ENCODE measurements around the gene ALPP.
"Not testable (repeated sequence)": the region's sequence is repeated elsewhere in the genome, so short reads cannot be mapped to it uniquely, and the experiment has no call there.

ALPP gene

DNA sequence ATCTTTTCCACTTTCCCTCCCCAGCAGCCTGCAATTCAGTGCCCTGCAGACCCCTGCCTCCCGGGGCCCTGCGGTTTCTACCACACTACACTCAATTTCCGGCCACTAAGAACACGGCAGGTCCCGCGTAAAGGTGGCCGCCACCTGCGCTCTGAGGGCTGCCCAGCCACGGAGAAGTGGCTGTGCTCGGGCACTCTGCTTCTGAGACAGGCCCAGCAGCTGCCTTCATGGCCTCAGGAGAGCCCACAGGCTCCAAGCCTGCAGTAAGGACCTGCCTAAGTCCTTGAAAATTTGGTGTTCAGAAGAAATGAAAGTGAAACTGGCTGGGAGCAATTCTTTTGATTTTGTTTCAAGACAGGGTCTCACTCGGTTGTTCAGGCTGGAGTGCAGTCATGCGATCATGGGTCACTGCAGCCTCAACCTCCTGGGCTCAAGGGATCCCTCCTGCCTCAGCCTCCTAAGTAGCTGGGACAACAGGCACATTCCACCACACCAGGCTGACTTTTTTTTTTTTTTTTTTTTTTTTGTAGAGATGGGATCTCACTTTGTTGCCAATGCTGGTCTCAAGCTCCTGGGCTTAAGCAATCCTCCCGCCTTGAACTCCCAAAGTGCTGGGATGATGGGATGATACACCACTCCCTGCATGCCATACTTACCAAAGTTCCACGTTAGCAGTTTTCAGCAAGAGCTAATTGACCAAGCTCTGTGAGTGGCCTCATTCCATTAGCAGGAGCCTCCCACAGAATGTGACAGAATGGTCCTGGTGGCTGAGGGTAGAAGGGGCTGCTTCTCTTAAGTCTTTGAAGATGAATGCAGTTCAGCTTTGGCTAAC is 14.6 kb upstream of the ALPP start:
- no peak for DNase-seq (ENCODE audit: low read depth)

DNA sequence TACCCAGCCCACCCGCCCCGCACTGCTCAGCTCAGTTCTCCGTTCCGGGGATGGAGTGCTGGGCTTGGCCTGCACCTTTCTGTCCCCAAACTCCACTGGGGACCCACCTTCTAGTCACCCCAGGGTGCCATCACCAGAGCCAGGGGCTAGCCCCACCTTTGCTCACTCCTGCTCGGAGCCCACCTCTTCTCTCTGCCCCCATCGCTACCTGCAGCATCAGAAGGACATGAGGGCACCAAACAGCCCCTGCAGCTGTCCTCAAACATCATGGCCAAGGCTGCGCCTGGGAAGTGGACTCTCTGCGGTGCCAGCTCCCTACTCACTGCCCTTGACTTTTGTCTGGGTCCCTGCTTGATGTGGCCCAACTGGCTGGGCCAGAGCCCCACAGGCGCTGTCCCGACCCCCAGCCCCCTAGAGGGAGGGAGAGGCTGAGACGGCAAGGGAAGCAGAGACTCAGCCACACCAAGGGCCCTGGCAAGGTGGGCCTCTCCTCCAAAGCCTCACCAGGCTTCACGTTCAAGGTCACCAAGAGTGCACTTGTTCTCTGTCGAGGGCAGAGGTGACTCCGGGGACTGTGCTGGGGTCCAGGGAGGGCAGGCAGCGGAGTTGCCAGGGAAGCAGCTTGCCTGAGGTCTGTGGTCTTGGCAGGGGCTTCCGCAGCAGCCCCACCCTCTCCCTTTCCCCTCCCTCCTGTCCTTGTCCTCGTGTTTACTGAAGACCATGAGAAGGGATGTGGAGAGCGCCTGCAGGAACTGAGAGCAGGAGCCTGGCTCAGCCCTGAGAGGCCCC is 13.6 kb upstream of the ALPP start:
- not testable (repeated sequence) for DNase-seq (ENCODE audit: low read depth)

DNA sequence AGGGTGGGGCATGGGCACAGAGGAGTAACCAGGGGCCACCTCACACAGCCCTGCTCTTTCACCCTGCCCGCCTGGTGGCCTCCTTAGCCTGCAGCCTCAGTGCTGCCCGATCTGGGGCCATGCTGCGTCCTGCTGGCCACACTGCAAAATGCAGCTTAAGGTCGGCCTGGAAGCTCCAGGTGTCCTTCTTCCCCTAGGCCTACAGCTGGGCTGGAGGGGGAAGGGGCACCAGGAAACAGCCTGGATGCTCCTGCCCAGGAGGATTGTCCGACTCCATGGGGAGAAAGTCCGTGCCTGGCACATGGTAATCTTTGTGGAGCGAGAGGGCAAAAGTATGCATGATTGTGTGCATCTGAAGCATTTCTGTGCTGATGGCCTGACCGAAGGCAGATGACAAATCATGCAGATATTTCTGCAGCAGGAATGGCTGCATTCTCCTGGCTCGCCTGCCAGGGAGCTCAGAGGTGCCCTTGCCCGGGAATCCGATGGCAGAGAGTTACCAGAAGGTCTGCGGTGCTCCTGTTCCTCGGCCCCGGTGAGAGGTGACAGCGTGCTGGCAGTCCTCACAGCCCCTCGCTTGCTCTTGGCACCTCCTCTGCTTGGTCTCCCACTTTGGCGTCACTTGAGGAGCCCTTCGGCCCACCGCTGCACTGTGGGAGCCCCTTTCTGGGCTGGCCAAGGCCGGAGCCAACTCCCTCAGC is 12.8 kb upstream of the ALPP start:
- no peak for DNase-seq (ENCODE audit: low read depth)

DNA sequence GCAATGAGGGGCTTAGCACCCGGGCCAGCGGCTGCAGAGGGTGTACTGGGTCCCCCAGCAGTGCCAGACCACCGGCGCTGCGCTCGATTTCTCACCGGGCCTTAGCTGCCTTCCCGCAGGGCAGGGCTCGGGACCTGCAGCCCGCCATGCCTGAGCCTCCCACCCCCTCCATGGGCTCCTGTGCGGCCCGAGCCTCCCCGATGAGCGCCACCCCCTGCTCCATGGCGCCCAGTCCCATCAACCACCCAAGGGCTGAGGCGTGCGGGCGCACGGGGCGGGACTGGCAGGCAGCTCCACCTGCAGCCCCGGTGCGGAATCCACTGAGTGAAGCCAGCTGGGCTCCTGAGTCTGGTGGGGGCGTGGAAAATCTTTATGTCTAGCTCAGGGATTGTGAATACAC is 12.1 kb upstream of the ALPP start:
- not testable (repeated sequence) for DNase-seq (ENCODE audit: low read depth)

DNA sequence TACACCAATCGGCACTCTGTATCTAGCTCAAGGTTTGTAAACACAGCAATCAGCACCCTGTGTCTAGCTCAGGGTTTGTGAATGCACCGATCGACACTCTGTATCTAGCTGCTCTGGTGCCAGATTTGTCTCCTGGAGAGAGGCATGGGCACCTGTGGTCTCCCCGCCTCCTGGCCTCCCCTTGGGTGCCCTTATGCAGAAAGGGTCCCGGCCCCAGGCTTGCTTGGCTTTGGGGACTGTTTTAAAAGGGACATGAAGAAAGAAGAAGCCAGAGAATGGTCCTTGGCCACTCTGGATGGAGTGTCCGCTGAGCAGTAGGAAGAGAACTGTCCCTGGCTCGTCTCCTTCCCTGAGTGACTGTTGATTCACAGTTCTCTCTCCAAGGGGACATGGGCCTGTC is 11.5 kb upstream of the ALPP start:
- no peak for DNase-seq (ENCODE audit: low read depth)

DNA sequence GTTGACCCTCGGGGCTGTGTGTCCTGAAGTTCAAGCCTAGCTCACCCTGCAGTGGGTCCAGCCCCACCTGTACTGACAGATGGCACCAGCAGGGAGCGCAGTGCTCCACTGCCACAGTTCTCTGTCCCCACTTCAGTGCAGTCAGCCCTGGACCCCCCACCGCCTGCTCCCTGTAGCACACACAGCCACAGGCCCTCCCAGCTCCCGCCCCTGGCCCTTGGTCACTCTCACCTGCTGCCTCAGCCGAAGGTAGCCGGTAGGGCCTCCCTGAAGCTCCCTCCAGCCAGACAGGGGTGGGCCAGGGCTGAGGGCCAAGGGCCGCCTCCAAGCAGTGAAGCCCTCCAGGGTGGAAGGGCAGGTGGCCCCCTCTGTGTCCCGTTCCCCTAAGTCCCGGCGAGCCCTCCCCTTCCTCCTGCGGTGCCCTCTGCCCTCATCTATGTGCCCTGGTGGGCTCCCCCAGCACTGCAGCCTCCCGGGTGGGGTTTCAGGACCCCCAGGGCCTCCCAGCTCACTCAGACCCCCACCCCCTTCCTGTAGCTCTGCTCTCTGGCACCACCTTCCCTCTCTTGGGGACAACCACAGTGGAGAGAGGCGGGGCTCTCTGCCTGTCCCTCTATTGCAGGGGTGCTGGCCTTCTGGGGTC is 10.8 kb upstream of the ALPP start:
- DNase-seq (ENCODE audit: low read depth), result no peak

DNA sequence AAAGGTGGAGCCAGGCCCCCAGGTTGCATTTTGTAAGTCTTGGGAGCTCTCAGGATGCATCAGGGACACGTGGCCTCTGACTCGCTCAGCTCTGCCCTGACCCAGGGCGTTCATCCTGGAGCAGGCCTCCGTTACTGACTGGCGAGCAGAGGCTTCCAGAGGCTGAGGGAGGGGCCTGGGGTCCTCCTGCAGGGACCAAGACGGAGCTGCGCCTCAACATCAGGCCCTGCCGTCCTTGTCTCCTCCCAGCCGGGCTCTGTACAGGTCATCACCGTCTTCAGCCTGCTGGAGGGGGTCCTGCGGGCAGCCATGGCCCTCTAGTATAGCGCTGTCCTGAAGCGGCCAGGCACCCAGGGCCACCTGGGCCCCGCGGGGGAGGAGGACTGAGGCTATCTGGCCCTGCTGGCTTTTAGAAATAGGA is 10.2 kb upstream of the ALPP start:
- no peak for DNase-seq (ENCODE audit: low read depth)

DNA sequence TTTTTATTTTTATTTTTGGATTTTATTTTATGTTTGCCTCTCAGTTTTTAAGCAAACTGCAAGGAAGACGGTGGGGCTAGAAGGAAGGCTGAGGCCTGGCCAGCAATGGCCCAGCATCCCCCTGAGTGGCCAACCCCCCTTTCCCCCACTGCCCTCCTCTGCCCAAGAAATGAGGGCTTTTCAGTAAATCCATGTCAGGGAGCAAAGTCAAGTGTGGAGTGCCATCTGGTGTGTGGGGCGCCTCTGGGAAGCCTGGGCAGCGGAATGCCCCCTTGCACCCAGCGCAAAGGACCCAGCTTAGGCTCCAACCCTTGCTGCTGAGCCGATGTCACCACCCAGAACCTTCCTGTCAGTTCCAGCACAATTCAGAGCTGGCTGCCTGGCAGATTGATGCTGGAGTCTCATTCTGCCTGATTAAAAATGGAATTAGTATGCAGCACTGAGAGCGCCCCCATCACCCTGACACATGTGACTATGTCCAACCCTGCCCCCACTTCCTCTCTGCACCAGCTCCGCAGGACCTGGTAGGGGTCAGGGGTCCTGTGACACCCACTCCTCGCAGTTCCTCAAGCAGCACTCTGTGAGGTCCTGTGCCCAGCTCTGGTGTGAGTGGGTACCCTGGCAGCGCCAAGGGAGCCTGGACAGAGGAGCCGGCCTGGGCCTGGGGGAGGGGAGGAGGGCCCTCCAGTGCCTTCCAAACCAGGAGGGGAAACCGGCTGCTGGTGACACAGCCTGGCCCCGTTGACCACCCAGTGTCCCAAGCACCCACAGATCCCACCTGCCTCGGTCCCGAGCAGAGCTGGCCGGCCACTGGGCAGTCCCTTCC is 9.2 kb upstream of the ALPP start:
- no peak for DNase-seq (ENCODE audit: low read depth)

DNA sequence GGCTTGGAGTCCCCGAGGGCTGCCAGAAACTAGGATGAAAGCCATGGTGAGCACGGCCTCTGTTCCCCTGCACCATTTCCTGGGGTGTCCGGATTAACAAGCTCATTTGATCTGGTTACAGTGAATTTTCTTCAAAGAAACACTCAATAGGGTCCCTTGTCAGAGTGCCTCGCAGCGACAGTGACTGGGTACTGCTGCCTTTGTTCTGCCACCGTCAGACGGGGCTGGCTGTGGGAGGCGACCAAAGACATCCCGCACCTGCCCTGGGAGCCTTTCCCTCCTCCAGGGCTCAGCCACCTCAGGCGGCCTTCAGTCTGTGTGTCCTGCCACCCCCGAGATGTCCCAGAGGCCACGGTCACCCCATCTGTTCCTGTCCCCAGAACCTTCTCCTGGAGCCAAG is 8.5 kb upstream of the ALPP start:
- not testable (repeated sequence) for DNase-seq (ENCODE audit: low read depth)

DNA sequence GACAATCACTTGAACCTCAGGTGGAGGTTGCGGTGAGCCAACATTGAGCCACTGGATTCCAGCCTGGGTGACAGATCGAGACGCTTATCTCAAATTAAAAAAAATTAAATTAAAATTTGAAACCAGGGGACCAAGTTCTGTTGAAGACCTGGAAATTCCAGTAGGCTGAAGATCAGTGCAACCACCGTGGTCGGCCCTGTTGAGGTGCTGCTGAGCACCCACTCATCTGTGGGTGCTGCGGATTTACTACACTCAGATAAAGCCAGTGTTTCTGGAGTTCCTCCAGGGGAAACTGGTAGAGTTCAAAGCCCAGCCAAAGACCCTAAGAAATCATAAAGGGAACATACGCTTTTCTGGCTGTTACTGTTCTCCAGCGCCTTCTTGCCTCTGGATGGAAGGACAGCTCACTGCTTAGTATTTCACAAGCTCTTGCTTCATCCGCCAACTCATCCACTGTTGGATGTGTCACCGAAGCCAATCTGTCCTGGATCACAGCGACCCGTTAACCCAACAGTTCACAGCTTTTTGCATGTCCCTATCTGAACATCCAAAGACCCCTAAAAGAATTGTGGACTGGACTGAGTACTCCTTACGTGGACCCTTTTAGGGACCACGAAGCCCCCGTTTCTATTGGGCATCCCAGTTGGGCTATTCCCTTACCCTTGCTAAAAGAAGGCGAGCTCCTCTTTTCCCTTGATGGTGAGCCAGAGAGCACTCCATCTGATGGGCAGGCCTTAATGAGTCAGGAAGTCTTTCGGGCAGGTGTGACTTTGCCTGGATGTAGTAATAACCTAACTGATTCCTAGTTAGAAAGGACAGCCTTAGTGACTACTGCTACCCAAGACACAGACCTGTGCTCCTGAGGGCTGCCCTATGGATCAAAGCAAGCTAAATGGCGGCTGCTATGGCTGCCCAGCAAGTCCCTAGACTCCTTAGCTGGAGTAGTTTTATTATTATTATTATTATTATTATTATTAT is 6.0 kb upstream of the ALPP start:
- no peak for DNase-seq (ENCODE audit: low read depth)

DNA sequence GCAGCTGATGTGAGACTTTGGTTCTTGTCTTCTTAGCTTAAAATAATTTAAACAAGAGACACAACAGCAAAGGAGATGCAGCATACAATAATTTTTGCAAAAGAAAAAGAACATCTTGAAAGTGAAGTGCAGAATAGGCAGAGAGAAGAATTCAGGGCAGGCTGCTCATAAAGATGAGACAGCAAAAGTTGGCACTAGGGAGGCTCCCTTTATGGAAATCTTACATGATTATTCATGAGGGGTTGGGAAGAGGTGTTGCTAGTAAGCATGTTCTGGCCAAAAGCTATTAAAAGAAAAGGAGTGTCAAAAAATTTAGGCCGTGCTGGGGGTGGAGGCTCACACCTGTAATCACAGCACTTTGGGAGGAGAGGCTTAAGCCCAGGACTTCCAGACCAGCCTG is 4.2 kb upstream of the ALPP start:
- DNase-seq (ENCODE audit: low read depth), result no peak

DNA sequence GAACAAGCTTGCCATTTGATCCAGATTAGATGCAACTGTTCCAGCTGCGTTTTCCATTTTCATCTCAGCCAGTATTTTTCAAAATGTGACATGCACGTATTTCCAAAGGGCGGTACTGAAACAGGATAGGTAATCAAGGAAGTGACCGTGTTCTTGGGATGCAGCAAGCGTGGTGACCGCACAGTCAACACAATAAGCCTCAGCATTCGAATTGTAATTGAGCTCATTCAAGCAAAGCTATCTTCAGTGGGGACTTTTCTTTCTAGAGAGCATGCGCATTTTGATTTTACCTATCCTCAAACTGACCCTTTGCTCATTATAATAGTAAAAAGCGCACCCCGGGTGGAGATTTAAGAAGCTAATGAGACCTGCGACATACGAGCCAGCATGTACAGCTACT is 3.4 kb upstream of the ALPP start:
- DNase-seq (ENCODE audit: low read depth), result no peak

DNA sequence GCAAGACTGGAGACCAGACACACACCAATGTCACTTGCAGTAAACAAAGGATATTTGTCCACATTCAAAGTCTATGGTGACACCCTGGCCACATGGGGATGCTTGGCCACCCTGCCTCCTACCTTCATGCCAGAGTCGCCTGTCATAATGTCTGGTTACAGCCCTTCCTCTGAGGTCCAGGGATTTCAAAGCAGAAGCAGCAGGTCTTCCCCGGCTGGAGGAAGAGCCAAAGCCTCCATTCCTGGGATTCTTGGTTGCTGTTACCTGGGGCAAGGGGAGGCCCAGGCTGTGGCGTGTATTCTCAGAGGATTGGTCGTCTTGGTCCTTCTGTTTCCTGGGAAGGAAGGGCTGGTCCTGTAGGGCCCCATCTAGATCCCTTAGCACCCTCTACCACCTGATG is 2.3 kb upstream of the ALPP start:
- DNase-seq (ENCODE audit: low read depth), result no peak

DNA sequence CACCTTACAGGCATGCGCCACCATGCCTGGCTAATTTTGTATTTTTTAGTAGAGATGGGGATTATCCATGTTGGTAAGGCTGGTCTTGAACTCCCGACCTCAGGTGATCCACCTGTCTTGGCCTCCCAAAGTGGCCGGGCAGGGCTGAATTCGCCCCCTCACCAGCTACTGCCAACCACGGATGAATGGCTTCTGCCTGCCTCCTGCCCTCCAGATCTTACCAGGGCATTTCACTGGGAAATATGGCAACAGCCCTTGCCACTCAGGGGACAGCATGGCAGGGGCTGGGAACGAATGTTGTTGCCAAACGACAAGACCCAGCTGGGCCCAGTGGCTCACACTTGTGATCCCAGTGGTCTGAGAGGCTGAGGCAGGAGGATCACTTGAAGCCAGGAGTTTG is 1.8 kb upstream of the ALPP start:
- no peak for DNase-seq (ENCODE audit: low read depth)

DNA sequence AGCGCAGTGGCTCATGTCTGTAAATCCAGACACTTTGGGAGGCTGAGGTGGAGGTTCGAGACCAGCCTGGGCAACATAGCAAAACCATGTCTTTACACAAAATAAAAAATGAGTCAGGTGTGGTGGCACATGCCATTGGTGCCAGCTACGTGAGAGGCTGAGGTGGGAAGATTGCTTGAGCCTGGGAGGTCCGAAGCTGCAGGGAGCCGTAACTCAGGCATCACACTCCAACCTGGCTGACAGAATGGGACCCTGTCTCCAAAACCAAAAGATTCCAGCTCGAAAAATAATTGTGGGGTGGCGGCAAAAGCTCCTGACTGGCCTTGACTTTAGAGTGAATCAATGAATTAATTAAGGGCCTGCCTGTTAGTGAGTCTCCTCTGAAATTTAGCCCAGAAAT is 1.2 kb upstream of the ALPP start:
- DNase-seq (ENCODE audit: low read depth), result no peak

DNA sequence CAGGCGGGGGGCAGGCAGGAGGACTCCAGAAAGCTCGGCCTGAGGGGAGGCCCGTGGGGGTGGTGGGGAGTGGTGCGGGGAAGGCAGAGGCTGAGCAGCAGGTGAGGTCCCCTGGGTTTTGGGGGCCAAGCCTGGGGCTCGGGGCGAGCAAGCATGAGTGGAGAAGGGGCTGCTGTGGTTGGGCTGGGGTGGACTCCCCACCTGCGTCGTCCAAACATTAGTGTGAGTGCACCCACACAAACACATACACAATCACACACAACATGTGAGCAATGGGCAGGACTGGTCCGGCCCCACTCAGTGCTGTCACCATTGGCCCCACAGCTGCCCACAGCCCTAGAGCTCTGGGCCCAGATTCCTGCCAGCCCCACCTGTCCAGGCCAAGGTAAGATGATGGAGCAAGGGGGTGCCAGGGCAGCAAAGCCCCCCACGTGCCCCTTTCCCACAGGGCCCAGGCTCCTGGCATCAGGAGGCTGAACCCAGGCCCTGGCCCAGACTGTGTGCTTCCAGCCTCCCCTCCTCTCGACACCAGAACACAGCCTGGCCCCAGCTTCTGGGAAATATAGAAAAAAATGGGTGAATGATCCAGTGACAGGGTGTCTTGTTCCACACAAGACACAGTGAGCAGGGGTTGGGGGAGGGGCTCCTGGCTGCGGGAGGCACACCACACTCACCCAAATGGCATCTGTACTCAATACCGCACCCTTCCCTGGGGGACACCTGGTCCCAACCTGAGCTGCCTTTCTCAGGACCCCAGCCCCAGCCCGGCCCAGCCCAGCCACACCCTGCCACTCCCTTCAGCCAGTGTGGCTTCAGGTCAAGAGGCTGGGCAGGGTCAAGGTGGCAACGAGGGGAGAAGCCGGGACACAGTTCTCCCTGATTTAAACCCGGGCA is 463 bp upstream of the ALPP start:
- no peak for DNase-seq (ENCODE audit: low read depth)

DNA sequence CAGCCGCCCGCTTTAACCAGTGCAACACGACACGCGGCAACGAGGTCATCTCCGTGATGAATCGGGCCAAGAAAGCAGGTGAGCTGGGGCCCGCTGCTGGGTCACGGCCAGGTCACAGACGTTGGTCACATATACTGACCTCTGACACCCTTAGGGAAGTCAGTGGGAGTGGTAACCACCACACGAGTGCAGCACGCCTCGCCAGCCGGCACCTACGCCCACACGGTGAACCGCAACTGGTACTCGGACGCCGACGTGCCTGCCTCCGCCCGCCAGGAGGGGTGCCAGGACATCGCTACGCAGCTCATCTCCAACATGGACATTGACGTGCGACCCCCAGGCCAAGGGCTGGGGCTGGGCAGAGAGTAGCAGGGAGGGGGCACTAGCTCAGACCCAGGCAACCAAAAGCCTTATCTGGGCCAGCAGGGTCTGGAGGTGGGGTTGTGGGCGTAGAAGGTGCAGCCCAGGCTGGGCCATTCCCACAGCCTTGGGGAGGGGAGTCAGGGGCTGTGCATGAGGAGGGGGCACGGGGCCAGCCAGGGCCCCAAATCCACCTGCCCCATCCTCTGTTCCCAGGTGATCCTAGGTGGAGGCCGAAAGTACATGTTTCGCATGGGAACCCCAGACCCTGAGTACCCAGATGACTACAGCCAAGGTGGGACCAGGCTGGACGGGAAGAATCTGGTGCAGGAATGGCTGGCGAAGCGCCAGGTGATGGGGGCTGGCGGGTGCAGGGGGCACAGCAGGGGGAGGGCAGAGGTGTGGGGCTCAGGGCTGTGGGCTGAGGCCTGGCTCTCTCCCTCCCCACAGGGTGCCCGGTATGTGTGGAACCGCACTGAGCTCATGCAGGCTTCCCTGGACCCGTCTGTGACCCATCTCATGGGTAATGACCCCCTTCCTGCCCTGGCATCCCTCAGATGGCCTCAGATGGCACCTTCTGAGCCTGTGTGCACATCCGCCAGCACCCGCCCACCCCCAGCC is 1.3 kb downstream of the ALPP start:
- not testable (repeated sequence) for DNase-seq (ENCODE audit: low read depth)

All from fibroblast of the conjunctiva (primary cell).